Heart right ventricle (tissue), 16 donors: ENCODE data around the gene KCNT2. TPM values are rescaled to one million over a fixed set of nuclear protein-coding genes. Genes with fewer than 3 reads are reported as not detected.

Experiments
- ATAC-seq, 8 donors: fragments of 200-7000 bp; cut with Tn5 transposase; one replicate each; pipeline ENCODE4 v1.9.1; 2020; ENCODE audit warnings: mild to moderate bottlenecking in 8 of 8, moderate library complexity in 8 of 8, moderate number of reproducible peaks in 1 of 8
- DNase-seq, 2 donors: peaks; one replicate each; pipeline ENCODE4 v3.0.0-alpha.2; 2020
- H3K27ac ChIP-seq, 10 donors: fragments of 200-600 bp; sonication (generic) in 2 of 10; one replicate each; pipeline versions ENCODE4 v1.5.0 to v1.8.0; 2020 to 2022; ENCODE audit warnings: mild to moderate bottlenecking in 3 of 10
- H3K27me3 ChIP-seq, 7 donors: fragments of 200-600 bp; one replicate each; pipeline ENCODE4 v1.8.0; 2021 to 2022; ENCODE audit warnings: mild to moderate bottlenecking in 2 of 7
- H3K36me3 ChIP-seq, 9 donors: fragments of 200-600 bp; sonication (generic) in 1 of 9; one replicate each; pipeline versions ENCODE4 v1.5.0 to v1.8.0; 2020 to 2022; ENCODE audit warnings: mild to moderate bottlenecking in 2 of 9
- H3K4me1 ChIP-seq, 9 donors: fragments of 200-600 bp; sonication (generic) in 1 of 9; one replicate each; pipeline versions ENCODE4 v1.5.0 to v1.8.0; 2020 to 2022; ENCODE audit warnings: mild to moderate bottlenecking in 4 of 9
- H3K4me3 ChIP-seq, 10 donors: fragments of 200-600 bp; sonication (generic) in 2 of 10; one replicate each; pipeline versions ENCODE4 v1.5.0 to v1.8.0; 2020 to 2022; ENCODE audit warnings: mild to moderate bottlenecking in 7 of 10, moderate library complexity in 2 of 10
- H3K9me3 ChIP-seq, 11 donors: fragments of 200-600 bp in 10 of 11; sonication (generic) in 2 of 11; one replicate each; pipeline versions ENCODE4 v1.5.0 to v1.8.0; 2013 to 2022; ENCODE audit warnings: mild to moderate bottlenecking in 2 of 11, control low read depth in 1 of 11, moderate library complexity in 1 of 11
- CTCF ChIP-seq, 9 donors: fragments of 200-600 bp; sonication (generic) in 2 of 9; IDR thresholded peaks; one replicate each; pipeline versions ENCODE4 v1.5.0 to v1.8.0; 2021 to 2022; ENCODE audit warnings: antibody characterized with exemption in 9 of 9, mild to moderate bottlenecking in 5 of 9, moderate library complexity in 1 of 9
- WGBS, 2 donors: extraction: QIAGEN DNeasy Blood & Tissue Kit; methylation state at CpG; one replicate each; pipeline ENCODE4 v1.1.7; 2013; ENCODE audit warnings: inconsistent platforms in 1 of 2; 5-methylcytosine and 5-hydroxymethylcytosine counted together
- intact Hi-C, 10 donors: fragments of 100-400 bp; cut with DNase I; formaldehyde crosslinking; loops; one replicate each; pipeline versions ENCODE4 v1.11.1 to v1.14.2; 2022
- polyA plus RNA-seq, 2 donors: library from polyadenylated mRNA; stranded (reverse); fragments of 200-250 nt; gene quantifications; one replicate each; pipeline ENCODE4 v1.2.3, GENCODE V29; 2013
- total RNA-seq, 10 donors: library from RNA; stranded (reverse); fragmentation: NEBNext Ultra II Directional in 3 of 10; extraction: Animal tissue kit (Norgen Biotek cat#: 25700) in 3 of 10; gene quantifications; one replicate each; pipeline versions ENCODE4 v1.2.1 to v1.2.4, GENCODE V29; 2021 to 2023
- donor health status: Arrhythmogenic right ventricular cardiomyopathy.
- donor health status: ischemic (EF 13 %, LVEDD 7.1; RV severe dilation, severe dysfunction).
- donor health status: healthy with polysubstance abuse.
- donor health status: DM: no; HTN: yes; CAD: no.
- donor health status: DM: no; HTN: no; CAD: no.
- donor health status: ischemic (EF 25% LVEDD 6.9; RV normal size, moderate dysfunction).
- donor health status: ischemic (EF 25% LVEDD 5.7; RV mildly dilated, moderate dysfunction).
- donor health status: healthy.
- donor health status: DM: yes; HTN: yes; CAD: no.
- donor health status: Ischemic cardiomyopathy.
- donor health status: ischemic (EF 35%, LVEDD 5.7; RV mildly dilated, moderate dysfunction).
- donor health status: nonischemic (EF 11% LVEDD 7.7; RV severe dilation, severe dysfunction).
- donor health status: DM: yes; HTN: yes; CAD: no.
- donor health status: PGD.
- donor health status: ischemic (EF 29% LVEDD 5.4; RV normal size, mild dysfunction).
- donor health status: nonischemic (EF 23%, LVEDD 6.1; RV moderate dilation, normal function).

Gene KCNT2
- total and polyA plus RNA-seq, 12 donors: 0.26 to 1.1 (median 0.68) TPM

GRCh38 chr1:196481616-196482015 lies 126.6 kb downstream of the KCNT2 start:
- H3K27ac ChIP-seq: no peak overlapping the region
- intact Hi-C loops: no loop called here

GRCh38 chr1:196477262-196477661 lies 131.0 kb downstream of the KCNT2 start:
- Histone ChIP-seq H3K4me3 (no peak overlapping the region), H3K4me1 (no peaks in the 10 kb centered on the region), H3K9me3 (no peaks in the 10 kb centered on the region), H3K36me3 (no peaks in the 10 kb centered on the region), H3K27me3 (no peaks in the 10 kb centered on the region), H3K27ac (no peak overlapping the region)
- intact Hi-C loops: no loop called here
- ATAC-seq (no peak), DNase-seq (no peak)
- WGBS, 2 donors: 87 to 91% methylated on average over 2 of the region's 2 CpGs
- TF ChIP-seq CTCF (IDR thresholded peaks at IDR 0.05): no peak

More at GRCh38 chr1:196481616-196482015, 126.6 kb downstream of the KCNT2 start:
- Histone ChIP-seq H3K4me3 (no peak overlapping the region), H3K9me3 (peaks cover 0 to 3% (median 0%) of the 10 kb centered on the region in 11 donors), H3K27me3 (no peaks in the 10 kb centered on the region), H3K36me3 (no peaks in the 10 kb centered on the region), H3K4me1 (no peaks in the 10 kb centered on the region)
- DNase-seq (no peak), ATAC-seq (no peak)
- no peak for TF ChIP-seq CTCF (IDR thresholded peaks at IDR 0.05)
- 78 to 94% methylated on average over 2 of the region's 2 CpGs for WGBS, 2 donors

GRCh38 chr1:196467230-196467925 lies 140.9 kb downstream of the KCNT2 start:
- Histone ChIP-seq H3K4me1 (no peaks in the 10 kb centered on the region), H3K27me3 (no peaks in the 10 kb centered on the region), H3K4me3 (no peak overlapping the region), H3K27ac (no peak overlapping the region), H3K36me3 (no peaks in the 10 kb centered on the region), H3K9me3 (no peaks in the 10 kb centered on the region)
- intact Hi-C loops: no loop called here
- ATAC-seq: no peak
- no peak for DNase-seq
- 59 to 69% methylated on average over 1 of the region's 1 CpG for WGBS, 2 donors
- TF ChIP-seq CTCF (IDR thresholded peaks at IDR 0.05): no peak

- no peaks in the 10 kb centered on the region for H3K36me3 ChIP-seq
- ATAC-seq: no peak
- TF ChIP-seq CTCF (IDR thresholded peaks at IDR 0.05): no peak
- H3K4me1 ChIP-seq: no peaks in the 10 kb centered on the region
- H3K27ac ChIP-seq: no peak overlapping the region
- no peaks in the 10 kb centered on the region for H3K27me3 ChIP-seq
- no peak for DNase-seq
- intact Hi-C loops: no loop called here
- H3K9me3 ChIP-seq: no peaks in the 10 kb centered on the region
- 100% methylated on average over 1 of the region's 1 CpG for WGBS, 2 donors
- H3K4me3 ChIP-seq: no peak overlapping the region
These were observed 141.6 kb downstream of the KCNT2 start for GRCh38 chr1:196466654-196467053.
